Measurements from ENCODE around the gene RBMX.

RBMX gene

GRCh38 chrX:136835761-136836160 is 44.8 kb downstream of the RBMX start:
- no peak for DNase-seq (ENCODE audit: low spot score)

GRCh38 chrX:136829413-136829812 is 51.1 kb downstream of the RBMX start:
- no peak for DNase-seq (ENCODE audit: low spot score)

GRCh38 chrX:136828830-136829229 is 51.7 kb downstream of the RBMX start:
- DNase-seq (ENCODE audit: low spot score): no peak

- DNase-seq (ENCODE audit: low spot score): no peak
Measured at GRCh38 chrX:136827026-136827425, 53.5 kb downstream of the RBMX start.

- DNase-seq (ENCODE audit: low spot score): no peak
Measured at GRCh38 chrX:136825771-136826170, 54.8 kb downstream of the RBMX start.
